Measurements from ENCODE around the gene HNRNPL. TPM values are rescaled to one million over a fixed set of nuclear protein-coding genes. Genes with fewer than 3 reads are reported as not detected.

HNRNPL gene
- total and polyA plus RNA-seq, 9 of the 15 experiments (the other 6 are each of a cell fraction or from before 2014, with no cell fraction given): 39.5 to 610 (median 299) TPM

DNA sequence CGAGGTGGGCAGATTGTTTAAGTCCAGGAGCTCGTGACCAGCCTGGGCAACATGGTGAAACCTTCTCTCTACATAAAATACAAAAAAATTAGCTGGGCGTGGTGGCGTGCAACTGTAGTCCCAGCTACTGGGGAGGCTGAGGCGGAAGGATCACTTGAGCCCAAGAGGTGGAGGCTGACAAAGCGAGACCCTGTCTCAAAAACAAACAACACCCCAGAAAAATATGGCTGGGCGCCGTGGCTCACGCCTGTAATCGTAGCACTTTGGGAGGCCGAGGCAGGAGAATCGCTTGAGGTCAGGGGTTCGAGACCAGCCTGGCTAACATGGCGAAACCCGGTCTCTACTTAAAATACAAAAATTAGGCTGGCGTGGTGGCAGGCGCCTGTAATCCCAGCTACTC lies 3.4 kb upstream of the HNRNPL start:
- no peaks in the 10 kb centered on the region for H3K9me3 ChIP-seq (replicated peaks; ENCODE audit: control insufficient read depth, insufficient read depth, low read depth, low read length)
- FAIRE-seq (no peak), DNase-seq (ENCODE audit: extremely low read depth in 1 of 4, low spot score in 3 of 4) (no peak), ATAC-seq (no peak)
- POLR2A ChIA-PET: interaction anchor here (1.0 to 1.6 kb wide), 5 partner anchors 9 to 47 kb away, joined by 3 to 11 read pairs (median 6); partner anchors contain the start of gene NFKBIB
- BruUV-seq (replicated peaks): no TSS peak
- H3K36me3 ChIP-seq (ENCODE audit: control insufficient read depth, insufficient read depth, low read length): peaks cover 8% of the 10 kb centered on the region; the same call in 2 of the 3 replicates
- peak overlapping the region; percentile 80 for H3K4me3 ChIP-seq
- H3K4me2 ChIP-seq (ENCODE audit: insufficient read depth, low read length): peak overlapping the region; percentile 99
- H2AFZ ChIP-seq (ENCODE audit: low read depth, low read length): peak overlapping the region; percentile 95
- TF ChIP-seq MXI1 (IDR thresholded peaks at IDR 0.05; ENCODE audit: low read depth, low read length) (no peak), CREB1 (IDR thresholded peaks at IDR 0.05) (no peak), CREB1 (CRISPR knock-in tag; IDR thresholded peaks at IDR 0.05) (peak; percentile 10; the same call in 1 of the 2 replicates), C11orf30 (IDR thresholded peaks at IDR 0.05; ENCODE audit: low read depth) (no peak)
- H3K27ac ChIP-seq (ENCODE audit: extremely low read depth, low read depth, low read length): peak overlapping the region; percentile 96
- 80% methylated on average over 15 of the region's 17 CpGs for WGBS (ENCODE audit: insufficient coverage, low coverage, missing lambda C conversion rate)
- intact Hi-C loops (cut with micrococcal nuclease): no loop called here
- peaks cover 5% of the 10 kb centered on the region; the same call in 1 of the 2 replicates for H4K20me1 ChIP-seq (replicated peaks; ENCODE audit: control insufficient read depth, insufficient read depth, low read length)
- in situ Hi-C loops (cut with MboI): no loop called here
- peaks cover 25% of the 10 kb centered on the region for H3K79me2 ChIP-seq (ENCODE audit: control insufficient read depth, insufficient read depth, low read length)
- no peaks in the 10 kb centered on the region for H3K27me3 ChIP-seq (ENCODE audit: control insufficient read depth in 2 of 2, insufficient read depth in 2 of 2, low read length in 2 of 2)
- CTCF ChIA-PET (ENCODE audit: low intra/inter-chr PET ratio): no interaction called here
- H3K9me1 ChIP-seq (ENCODE audit: control insufficient read depth, insufficient read depth, low read length): no peaks in the 10 kb centered on the region
- H3K9ac ChIP-seq (ENCODE audit: insufficient read depth in 1 of 2, low read depth in 2 of 2, low read length in 2 of 2): peak overlapping the region; percentile 93 to 97; a peak in 3 of 4 replicates
- H3K4me1 ChIP-seq (replicated peaks in 1 of 2; ENCODE audit: control insufficient read depth in 2 of 2, insufficient read depth in 2 of 2, low read length in 2 of 2): peaks cover 9 to 46% of the 10 kb centered on the region in 2 experiments; a peak in 4 of 5 replicates

- ATAC-seq (no peak), FAIRE-seq (no peak), DNase-seq (ENCODE audit: extremely low read depth in 1 of 4, low spot score in 3 of 4) (peak in 3 of 4 experiments; percentile 34 to 67 (median 49))
- no peaks in the 10 kb centered on the region for H3K27me3 ChIP-seq (ENCODE audit: control insufficient read depth in 2 of 2, insufficient read depth in 2 of 2, low read length in 2 of 2)
- H3K79me2 ChIP-seq (ENCODE audit: control insufficient read depth, insufficient read depth, low read length): peaks cover 33% of the 10 kb centered on the region
- in situ Hi-C loops (cut with MboI): no loop called here
- TSS peak; percentile 74 for BruUV-seq (replicated peaks)
- peaks cover 15 to 51% of the 10 kb centered on the region in 2 experiments; a peak in 4 of 5 replicates for H3K4me1 ChIP-seq (replicated peaks in 1 of 2; ENCODE audit: control insufficient read depth in 2 of 2, insufficient read depth in 2 of 2, low read length in 2 of 2)
- no peaks in the 10 kb centered on the region for H3K9me1 ChIP-seq (ENCODE audit: control insufficient read depth, insufficient read depth, low read length)
- intact Hi-C loops (cut with micrococcal nuclease): no loop called here
- H2AFZ ChIP-seq (ENCODE audit: low read depth, low read length): peak overlapping the region; percentile 95
- no peaks in the 10 kb centered on the region for H3K9me3 ChIP-seq (replicated peaks; ENCODE audit: control insufficient read depth, insufficient read depth, low read depth, low read length)
- ChIA-PET CTCF (ENCODE audit: low intra/inter-chr PET ratio) (no interaction called here), POLR2A (interaction anchor here (0.6 to 6.0 kb wide), 10 partner anchors 8 to 48 kb away, joined by 3 to 58 read pairs (median 4); partner anchors contain the start of genes ECH1 and NFKBIB)
- H3K4me2 ChIP-seq (ENCODE audit: insufficient read depth, low read length): peak overlapping the region; percentile 99
- peak overlapping the region; percentile 96 for H3K27ac ChIP-seq (ENCODE audit: extremely low read depth, low read depth, low read length)
- peak overlapping the region; percentile 80 for H3K4me3 ChIP-seq
- WGBS (ENCODE audit: insufficient coverage, low coverage, missing lambda C conversion rate): 2% methylated on average over 28 of the region's 52 CpGs
- H3K9ac ChIP-seq (ENCODE audit: insufficient read depth in 1 of 2, low read depth in 2 of 2, low read length in 2 of 2): peak overlapping the region; percentile 93 to 97
- H3K36me3 ChIP-seq (ENCODE audit: control insufficient read depth, insufficient read depth, low read length): peaks cover 16% of the 10 kb centered on the region
- peaks cover 5% of the 10 kb centered on the region for H4K20me1 ChIP-seq (replicated peaks; ENCODE audit: control insufficient read depth, insufficient read depth, low read length)
- TF ChIP-seq MTA3 (IDR thresholded peaks at IDR 0.05; ENCODE audit: borderline replicate concordance) (peak; percentile 28; the same call in 1 of the 2 replicates), FOXA3 (CRISPR knock-in tag; conservative IDR thresholded peaks at IDR 0.05 in 1 of 2, IDR thresholded peaks at IDR 0.05 in 1 of 2) (0 out of 4 replicates have a peak, but pooled peaks of 1 of the 2 experiments have one; percentile 51), PML (IDR thresholded peaks at IDR 0.05; ENCODE audit: low read length) (no peak), NRF1 (conservative IDR thresholded peaks at IDR 0.05 in 1 of 2, IDR thresholded peaks at IDR 0.05 in 1 of 2) (peak; percentile 71 to 77), EP300 (IDR thresholded peaks at IDR 0.05; ENCODE audit: low read length) (no peak)
- TF ChIP-seq, protein P1, sequence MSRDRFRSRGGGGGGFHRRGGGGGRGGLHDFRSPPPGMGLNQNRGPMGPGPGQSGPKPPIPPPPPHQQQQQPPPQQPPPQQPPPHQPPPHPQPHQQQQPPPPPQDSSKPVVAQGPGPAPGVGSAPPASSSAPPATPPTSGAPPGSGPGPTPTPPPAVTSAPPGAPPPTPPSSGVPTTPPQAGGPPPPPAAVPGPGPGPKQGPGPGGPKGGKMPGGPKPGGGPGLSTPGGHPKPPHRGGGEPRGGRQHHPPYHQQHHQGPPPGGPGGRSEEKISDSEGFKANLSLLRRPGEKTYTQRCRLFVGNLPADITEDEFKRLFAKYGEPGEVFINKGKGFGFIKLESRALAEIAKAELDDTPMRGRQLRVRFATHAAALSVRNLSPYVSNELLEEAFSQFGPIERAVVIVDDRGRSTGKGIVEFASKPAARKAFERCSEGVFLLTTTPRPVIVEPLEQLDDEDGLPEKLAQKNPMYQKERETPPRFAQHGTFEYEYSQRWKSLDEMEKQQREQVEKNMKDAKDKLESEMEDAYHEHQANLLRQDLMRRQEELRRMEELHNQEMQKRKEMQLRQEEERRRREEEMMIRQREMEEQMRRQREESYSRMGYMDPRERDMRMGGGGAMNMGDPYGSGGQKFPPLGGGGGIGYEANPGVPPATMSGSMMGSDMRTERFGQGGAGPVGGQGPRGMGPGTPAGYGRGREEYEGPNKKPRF (IDR thresholded peaks at IDR 0.05; ENCODE audit: low read depth, low read length): no peak
Measured at GRCh38 chr19:38852231-38853044, 2.7 kb upstream of the HNRNPL start.
